SK-N-SH (cell line): Measurements from ENCODE around the gene PHF21A. TPM values are rescaled to one million over a fixed set of nuclear protein-coding genes. Genes with fewer than 3 reads are reported as not detected.
A peak's percentile ranks its signal among the peaks of the same experiment; 100 is the strongest.

ENCODE experiments used
- CTCF ChIA-PET: fragments of 300-600, 350-600 bp; formaldehyde crosslinking; extraction: SDS; loops from one replicate; lab custom pipeline; 2021; lab: Yijun Ruan, JAX
- POLR2A ChIA-PET: fragments of 350-600 bp; sonication (Branson Sonifier 250); formaldehyde crosslinking; extraction: SDS; loops from one replicate; lab custom pipeline; 2020; ENCODE audit warnings: antibody characterized with exemption, inconsistent platforms; lab: Yijun Ruan, JAX
- DNase-seq: peaks from one replicate; pipeline ENCODE4 v3.0.0; 2012
- H2AFZ ChIP-seq: fragments of 200-600 bp; sonication (generic); 2 replicates; pipeline ENCODE4 v1.8.1; 2016; ENCODE audit warnings: antibody characterized with exemption, mild to moderate bottlenecking, low read depth
- H3F3A ChIP-seq: fragments of 200-600 bp; sonication (generic); replicated peaks from 2 replicates; pipeline ENCODE3; 2016; ENCODE audit warnings: antibody characterized with exemption, mild to moderate bottlenecking; ENCODE audit not compliant: insufficient read depth
- H3K27ac ChIP-seq, 2 experiments: fragments of 200-500 bp in 1 of 2; fragments of 200-600 bp in 1 of 2; sonication (Bioruptor generic) in 1 of 2; sonication (generic), shearing (Covaris generic) in 1 of 2; 2 replicates each; pipeline versions ENCODE4 v1.5.1 to v1.6.1; 2014 to 2016; ENCODE audit warnings: low read depth in 2 of 2, inconsistent platforms in 1 of 2, low read length in 1 of 2, mild to moderate bottlenecking in 1 of 2, mixed read lengths in 1 of 2
- H3K27me3 ChIP-seq: fragments of 200-600 bp; sonication (generic), shearing (Covaris generic); 2 replicates; pipeline ENCODE4 v1.6.1; 2016; ENCODE audit warnings: mixed run types; ENCODE audit not compliant: insufficient read depth
- H3K36me3 ChIP-seq, 2 experiments: fragments of 200-500 bp in 1 of 2; fragments of 200-600 bp in 1 of 2; sonication (Bioruptor generic) in 1 of 2; sonication (generic) in 1 of 2; replicated peaks in 1 of 2; 2 replicates each; pipeline versions ENCODE3 to v1.5.1; 2014 to 2016; ENCODE audit warnings: low read length in 1 of 2, mild to moderate bottlenecking in 1 of 2; ENCODE audit not compliant: insufficient read depth in 2 of 2, control insufficient read depth in 1 of 2
- H3K4me1 ChIP-seq, 2 experiments: fragments of 200-500 bp in 1 of 2; fragments of 200-600 bp in 1 of 2; sonication (Bioruptor generic) in 1 of 2; sonication (generic), shearing (Covaris generic) in 1 of 2; 2 replicates each; pipeline versions ENCODE4 v1.5.1 to v1.6.1; 2014 to 2016; ENCODE audit warnings: low read depth in 1 of 2, low read length in 1 of 2, mixed run types in 1 of 2; ENCODE audit not compliant: insufficient read depth in 2 of 2, control insufficient read depth in 1 of 2
- H3K4me2 ChIP-seq: fragments of 200-600 bp; sonication (generic), shearing (Covaris generic); 2 replicates; pipeline ENCODE4 v1.6.1; 2017; ENCODE audit warnings: mixed run types
- H3K4me3 ChIP-seq, 2 experiments: fragments of 200-500 bp in 1 of 2; fragments of 200-600 bp in 1 of 2; sonication (Bioruptor generic) in 1 of 2; sonication (generic), shearing (Covaris generic) in 1 of 2; 2 replicates each; pipeline versions ENCODE4 v1.5.1 to v1.8.1; 2014 to 2016; ENCODE audit warnings: low read depth in 2 of 2, inconsistent platforms in 1 of 2, low read length in 1 of 2, mild to moderate bottlenecking in 1 of 2, mixed read lengths in 1 of 2, moderate library complexity in 1 of 2
- H3K79me2 ChIP-seq: fragments of 200-600 bp; sonication (generic); 2 replicates; pipeline ENCODE4 v1.8.1; 2017; ENCODE audit warnings: mild to moderate bottlenecking; ENCODE audit not compliant: insufficient read depth
- H3K9ac ChIP-seq: fragments of 200-600 bp; sonication (generic); 2 replicates; pipeline ENCODE4 v1.6.1; 2017; ENCODE audit warnings: mixed run types
- H3K9me2 ChIP-seq: fragments of 200-600 bp; sonication (generic); 2 replicates; pipeline ENCODE4 v1.6.1; 2017; ENCODE audit warnings: mixed run types
- H3K9me3 ChIP-seq: fragments of 200-600 bp; sonication (generic); 2 replicates; pipeline ENCODE4 v1.6.1; 2017; ENCODE audit warnings: mixed run types, mild to moderate bottlenecking, moderate library complexity
- H4K20me1 ChIP-seq: fragments of 200-600 bp; sonication (generic); 2 replicates; pipeline ENCODE4 v1.6.1; 2017; ENCODE audit warnings: mild to moderate bottlenecking, mixed run types; ENCODE audit not compliant: insufficient read depth
- CHD2 ChIP-seq: fragments of 150-350 bp; IDR thresholded peaks from 2 replicates; pipeline ENCODE4 v1.6.1; 2018; ENCODE audit warnings: low read length; ENCODE audit not compliant: partially characterized antibody
- EP300 ChIP-seq, 2 experiments: IDR thresholded peaks; 2 replicates each; pipeline versions ENCODE4 v1.4.0 to v1.6.1; 2012; ENCODE audit warnings: borderline replicate concordance in 1 of 2, low read depth in 1 of 2, low read length in 1 of 2
- EZH2phosphoT487 ChIP-seq: fragments of 200-600 bp; sonication (generic); IDR thresholded peaks from 2 replicates; pipeline ENCODE4 v1.6.1; 2017; ENCODE audit warnings: low read depth, mixed run types, mild to moderate bottlenecking, antibody characterized with exemption, moderate library complexity, borderline replicate concordance
- FOXJ3 ChIP-seq: sonication (generic); formaldehyde crosslinking; IDR thresholded peaks from 2 replicates; pipeline ENCODE4 v1.5.1; 2020; ENCODE audit warnings: mild to moderate bottlenecking, missing genetic modification reagents
- FOXM1 ChIP-seq: IDR thresholded peaks from 2 replicates; pipeline ENCODE4 v1.4.0; 2012; ENCODE audit warnings: low read depth, mild to moderate bottlenecking
- GABPA ChIP-seq: IDR thresholded peaks from 2 replicates; pipeline ENCODE4 v1.4.0; 2012; ENCODE audit warnings: low read depth, mild to moderate bottlenecking
- IRF3 ChIP-seq: fragments of 150-350 bp; IDR thresholded peaks from 2 replicates; pipeline ENCODE4 v1.6.1; 2016; ENCODE audit warnings: mild to moderate bottlenecking, low read depth, low read length
- JUND ChIP-seq: IDR thresholded peaks from 2 replicates; pipeline ENCODE4 v1.4.0; 2012
- MXI1 ChIP-seq: IDR thresholded peaks from 2 replicates; pipeline ENCODE4 v1.6.1; 2012; ENCODE audit warnings: mild to moderate bottlenecking, low read depth, low read length, improper control_type of control experiment
- NRF1 ChIP-seq: IDR thresholded peaks from 2 replicates; pipeline ENCODE4 v1.6.1; 2012; ENCODE audit warnings: low read depth, mild to moderate bottlenecking, low read length
- RAD21 ChIP-seq: IDR thresholded peaks from 2 replicates; pipeline ENCODE4 v1.6.1; 2012; ENCODE audit warnings: mild to moderate bottlenecking, low read length
- RCOR1 ChIP-seq: fragments of 150-350 bp; IDR thresholded peaks from 2 replicates; pipeline ENCODE4 v1.6.1; 2017; ENCODE audit warnings: antibody characterized with exemption, low read length
- RFX5 ChIP-seq: IDR thresholded peaks from 2 replicates; pipeline ENCODE4 v1.6.1; 2012; ENCODE audit warnings: mild to moderate bottlenecking, improper control_type of control experiment, low read length
- RXRA ChIP-seq: IDR thresholded peaks from 2 replicates; pipeline ENCODE4 v1.4.0; 2012; ENCODE audit warnings: low read depth, mild to moderate bottlenecking, borderline replicate concordance
- SMC3 ChIP-seq: IDR thresholded peaks from 2 replicates; pipeline ENCODE4 v1.6.1; 2012; ENCODE audit warnings: low read depth, low read length, improper control_type of control experiment
- TAF1 ChIP-seq: IDR thresholded peaks from 2 replicates; pipeline ENCODE4 v1.6.1; 2012; ENCODE audit warnings: low read depth, mild to moderate bottlenecking, low read length, moderate library complexity, borderline replicate concordance
- TCF12 ChIP-seq: IDR thresholded peaks from 2 replicates; pipeline ENCODE4 v1.4.0; 2012
- WGBS: methylation state at CpG from one replicate; pipeline ENCODE4 v1.1.6; 2017; ENCODE audit warnings: low lambda C conversion rate; 5-methylcytosine and 5-hydroxymethylcytosine counted together
- polyA plus RNA-seq, 3 experiments: library from polyadenylated mRNA; depleted of rRNA; stranded (reverse); fragments of >200 nt; gene quantifications; 2 replicates each; pipeline ENCODE4 v1.2.3, GENCODE V29; 2012
- TF ChIP-seq, protein P1 (sequence below): IDR thresholded peaks from 2 replicates; pipeline ENCODE4 v1.4.0; 2012; ENCODE audit warnings: low read depth
- TF ChIP-seq, protein P2 (sequence below): IDR thresholded peaks from 2 replicates; pipeline ENCODE4; 2012

The PHF21A gene
- polyA plus RNA-seq, 1 of the 3 experiments (the other 2 are of a cell fraction) = 18.8 TPM

DNA sequence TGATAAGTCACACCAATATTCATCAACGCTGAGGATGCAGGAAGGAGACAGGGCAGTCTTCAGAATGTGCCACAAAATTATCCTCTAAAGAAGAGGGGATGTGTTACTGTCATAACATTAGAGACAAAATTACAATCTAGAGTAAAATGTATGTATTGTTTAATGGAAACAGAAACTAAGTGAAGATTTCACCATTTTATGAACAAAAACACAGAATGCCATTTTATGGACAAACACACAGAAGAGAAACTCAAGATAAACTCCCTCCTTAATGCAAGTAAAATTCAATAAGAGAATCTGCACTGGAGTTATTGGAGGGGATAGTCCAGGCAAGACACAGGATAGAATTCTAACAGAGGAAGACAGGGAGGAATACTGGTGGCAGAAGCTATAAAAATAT, 136.0 kb downstream of the PHF21A start:
- Histone ChIP-seq H3K36me3 (no peaks in the 10 kb centered on the region), H3K27me3 (no peaks in the 10 kb centered on the region), H3K79me2 (peaks cover 26% of the 10 kb centered on the region), H2AFZ (no peak overlapping the region), H3K27ac (no peak overlapping the region), H3K9me2 (no peaks in the 10 kb centered on the region), H3K4me3 (no peak overlapping the region), H3F3A (peaks cover 7% of the 10 kb centered on the region), H3K9me3 (no peaks in the 10 kb centered on the region), H3K4me2 (no peak overlapping the region), H4K20me1 (peaks cover 31% of the 10 kb centered on the region), H3K9ac (no peak overlapping the region), H3K4me1 (peaks cover 4 to 36% of the 10 kb centered on the region in 2 experiments; a peak in 3 of 4 replicates)
- WGBS = 100% methylated on average over 1 of the region's 1 CpG
- CTCF ChIA-PET = no interaction called here
- POLR2A ChIA-PET = no interaction called here
- no peak for DNase-seq
- TF ChIP-seq TCF12 = no peak
- TF ChIP-seq RXRA = no peak
- TF ChIP-seq RFX5 = no peak
- no peak for TF ChIP-seq MXI1
- TF ChIP-seq CHD2 = no peak
- no peak for TF ChIP-seq JUND
- no peak for TF ChIP-seq FOXM1
- TF ChIP-seq, protein P1, sequence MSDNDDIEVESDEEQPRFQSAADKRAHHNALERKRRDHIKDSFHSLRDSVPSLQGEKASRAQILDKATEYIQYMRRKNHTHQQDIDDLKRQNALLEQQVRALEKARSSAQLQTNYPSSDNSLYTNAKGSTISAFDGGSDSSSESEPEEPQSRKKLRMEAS = no peak
- no peak for TF ChIP-seq GABPA
- TF ChIP-seq, protein P2, sequence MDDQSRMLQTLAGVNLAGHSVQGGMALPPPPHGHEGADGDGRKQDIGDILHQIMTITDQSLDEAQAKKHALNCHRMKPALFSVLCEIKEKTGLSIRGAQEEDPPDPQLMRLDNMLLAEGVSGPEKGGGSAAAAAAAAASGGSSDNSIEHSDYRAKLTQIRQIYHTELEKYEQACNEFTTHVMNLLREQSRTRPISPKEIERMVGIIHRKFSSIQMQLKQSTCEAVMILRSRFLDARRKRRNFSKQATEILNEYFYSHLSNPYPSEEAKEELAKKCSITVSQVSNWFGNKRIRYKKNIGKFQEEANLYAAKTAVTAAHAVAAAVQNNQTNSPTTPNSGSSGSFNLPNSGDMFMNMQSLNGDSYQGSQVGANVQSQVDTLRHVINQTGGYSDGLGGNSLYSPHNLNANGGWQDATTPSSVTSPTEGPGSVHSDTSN = no peak

- Histone ChIP-seq H3K27ac (peak overlapping the region in 1 of 2 experiments; percentile 53; a peak in 1 of 4 replicates), H3K9me2 (no peaks in the 10 kb centered on the region), H3K36me3 (peaks cover 4 to 10% of the 10 kb centered on the region in 2 experiments), H3F3A (peaks cover 7% of the 10 kb centered on the region), H3K4me3 (no peak overlapping the region), H3K4me1 (peaks cover 4 to 36% of the 10 kb centered on the region in 2 experiments; a peak in 3 of 4 replicates), H3K79me2 (peaks cover 24% of the 10 kb centered on the region), H2AFZ (no peak overlapping the region), H3K4me2 (no peak overlapping the region), H4K20me1 (peaks cover 31% of the 10 kb centered on the region), H3K27me3 (no peaks in the 10 kb centered on the region), H3K9me3 (no peaks in the 10 kb centered on the region), H3K9ac (no peak overlapping the region)
- POLR2A ChIA-PET = no interaction called here
- TF ChIP-seq NRF1 (no peak), EZH2phosphoT487 (no peak), RFX5 (no peak), RAD21 (no peak), TAF1 (no peak), IRF3 (no peak), TCF12 (no peak), FOXJ3 (CRISPR knock-in tag) (no peak), MXI1 (no peak), RCOR1 (no peak), JUND (no peak), CHD2 (no peak), SMC3 (no peak), EP300 (IDR thresholded peaks at IDR 0.05; ENCODE audit: borderline replicate concordance in 1 of 2, low read depth in 1 of 2, low read length in 1 of 2) (no peak)
- TF ChIP-seq, protein P2 = no peak
- TF ChIP-seq, protein P1 = no peak
- CTCF ChIA-PET = interaction anchor here (0.9 to 3.2 kb wide), 4 partner anchors 11 to 258 kb away, joined by 3 to 22 read pairs (median 4); no protein-coding TSS in a partner anchor
- WGBS = 94% methylated on average over 9 of the region's 9 CpGs
- no peak for DNase-seq
Observed at GRCh38 chr11:45984192-45984591, 137.1 kb downstream of the PHF21A start.
